NCI-H82 treated with DMSO at 0.1 percent for 48 hours (cell line): ENCODE results near the gene CBR4.
A peak's percentile ranks its signal among the peaks of the same experiment; 100 is the strongest.
"Not testable (repeated sequence)": the region's sequence is repeated elsewhere in the genome, so short reads cannot be mapped to it uniquely, and the experiment has no call there.

Experiments
- DNase-seq: peaks from one replicate; lab custom pipeline; 2025; ENCODE audit not compliant: unreplicated experiment; lab: John Stamatoyannopoulos, UW

Gene CBR4

GRCh38 chr4:169035871-169036620 is 26.0 kb upstream of the CBR4 start:
- not testable (repeated sequence) for DNase-seq

DNA sequence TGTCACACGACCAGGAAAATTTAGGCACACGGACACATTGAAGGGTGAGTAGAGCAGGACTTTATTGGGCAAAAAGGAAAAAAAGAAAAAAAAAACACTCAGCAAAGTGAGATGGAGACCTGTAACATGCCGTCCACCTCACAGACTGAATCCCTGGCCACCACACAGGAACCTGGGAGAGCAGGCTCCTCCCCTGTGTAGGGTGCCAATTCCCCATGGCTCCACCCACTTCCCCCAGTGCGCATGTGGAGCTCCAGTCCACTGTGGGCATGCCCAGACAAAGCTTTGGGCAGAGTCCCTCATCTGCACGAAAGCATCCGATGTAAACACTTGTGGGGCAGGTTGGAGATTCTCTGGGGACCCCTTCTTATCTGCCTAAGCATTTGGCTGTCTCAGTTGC is 23.6 kb upstream of the CBR4 start:
- DNase-seq, result no peak

DNA sequence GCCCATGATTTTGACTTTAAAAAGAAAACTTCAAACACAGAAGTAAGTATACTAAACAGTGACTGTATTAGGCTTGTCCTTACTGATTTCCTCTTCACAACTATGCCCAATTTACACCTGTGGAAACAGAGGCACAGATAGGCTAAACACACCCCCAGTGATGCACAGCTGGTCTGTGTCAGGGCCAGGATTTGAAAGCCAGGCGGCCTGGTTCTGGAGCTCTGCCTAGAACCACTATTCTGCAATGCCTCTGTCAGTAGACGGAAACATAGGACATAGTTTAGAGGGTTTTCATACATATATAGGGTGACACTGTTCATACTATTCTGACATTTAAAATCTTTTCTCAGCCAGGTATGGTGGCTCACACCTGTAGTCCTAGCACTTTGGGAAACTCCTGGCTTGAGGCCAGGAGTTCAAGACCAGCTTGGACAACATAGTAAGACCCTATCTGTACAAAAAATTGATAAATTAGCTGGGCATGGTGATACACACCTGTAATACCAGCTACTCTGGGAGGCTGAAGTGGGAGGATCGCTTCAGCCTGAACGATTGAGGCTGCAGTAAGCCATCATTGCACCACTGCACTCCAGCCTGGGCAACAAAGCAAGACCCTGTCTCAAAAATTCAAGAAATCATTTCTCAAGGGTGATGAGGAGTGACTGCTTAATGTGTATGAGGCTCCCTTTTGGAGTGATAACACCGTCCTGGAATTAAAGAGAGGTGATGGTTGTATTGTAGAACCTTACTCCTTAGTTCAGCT is 23.0 kb upstream of the CBR4 start:
- no peak for DNase-seq

- DNase-seq, result no peak
Measured at GRCh38 chr4:169032194-169032593, 22.1 kb upstream of the CBR4 start.

DNA sequence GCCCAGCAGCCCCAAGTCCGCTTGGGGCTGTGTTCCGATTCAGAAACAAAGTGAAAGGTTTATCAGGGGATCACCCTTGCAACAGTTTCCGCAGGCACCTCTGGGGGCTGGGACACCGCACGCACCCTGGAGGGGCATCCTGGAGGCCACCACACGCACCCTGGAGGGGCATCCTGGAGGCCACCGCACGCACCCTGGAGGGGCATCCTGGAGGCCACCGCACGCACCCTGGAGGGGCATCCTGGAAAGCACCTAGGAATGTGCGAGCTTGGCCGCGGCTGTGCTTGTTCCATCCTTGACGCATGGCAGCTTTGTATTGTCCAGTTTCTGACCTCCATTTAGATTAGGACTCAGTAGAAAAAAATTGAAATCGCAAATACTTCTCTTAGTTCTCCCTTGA is 21.3 kb upstream of the CBR4 start:
- no peak for DNase-seq

GRCh38 chr4:169030562-169030982 is 20.5 kb upstream of the CBR4 start:
- DNase-seq, result no peak

GRCh38 chr4:169029947-169030346 is 19.9 kb upstream of the CBR4 start:
- no peak for DNase-seq

GRCh38 chr4:169027663-169028062 is 17.6 kb upstream of the CBR4 start:
- DNase-seq, result no peak

GRCh38 chr4:169025184-169025583 is 15.1 kb upstream of the CBR4 start:
- DNase-seq, result no peak

DNA sequence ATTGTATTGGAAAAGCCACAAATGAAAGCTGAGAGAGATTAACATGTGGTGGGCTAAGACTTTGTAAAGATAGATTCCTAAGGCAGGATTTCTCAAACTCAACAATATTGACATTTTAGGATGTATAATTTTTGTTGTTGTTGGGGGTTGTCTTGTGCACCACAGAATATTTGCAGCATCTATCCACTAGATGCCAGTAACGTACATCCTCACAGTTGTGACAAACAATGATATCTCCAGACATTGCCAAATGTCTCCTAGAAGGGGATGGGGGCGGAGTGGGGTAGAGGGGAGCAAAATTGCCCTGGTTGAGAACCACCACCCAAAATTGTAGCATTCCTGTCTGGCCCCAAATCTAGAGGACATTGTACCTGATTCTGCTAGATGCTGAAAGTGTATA is 14.7 kb upstream of the CBR4 start:
- peak; percentile 9 for DNase-seq

- DNase-seq, result no peak
Measured at GRCh38 chr4:169018406-169018805, 8.4 kb upstream of the CBR4 start.

GRCh38 chr4:169017971-169018370 is 7.9 kb upstream of the CBR4 start:
- DNase-seq, result peak; percentile 82

DNA sequence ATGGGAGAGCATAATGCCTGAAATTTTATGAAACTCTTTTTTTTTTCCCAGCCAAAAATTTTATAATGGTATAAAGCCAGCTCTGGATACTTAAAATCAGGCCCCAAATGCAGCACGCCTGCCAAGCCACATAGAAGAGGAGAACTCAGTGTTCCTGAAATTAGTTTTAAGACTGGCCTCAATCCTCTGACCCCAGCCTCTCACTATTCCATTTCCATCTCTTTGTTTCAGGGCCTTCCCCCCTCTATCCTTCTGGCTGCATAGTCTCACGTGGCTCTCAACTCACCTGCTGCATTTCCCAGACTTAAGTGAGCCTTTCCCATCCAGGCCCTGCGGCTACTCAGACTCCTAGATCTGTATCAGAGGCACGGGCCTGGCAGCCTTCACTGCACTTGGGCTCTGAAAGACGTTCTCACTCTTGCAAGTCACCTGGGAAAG is 5.2 kb upstream of the CBR4 start:
- no peak for DNase-seq

- DNase-seq, result no peak
Measured at GRCh38 chr4:169014586-169014985, 4.5 kb upstream of the CBR4 start.

- no peak for DNase-seq
Measured at GRCh38 chr4:169013396-169013795, 3.3 kb upstream of the CBR4 start.

DNA sequence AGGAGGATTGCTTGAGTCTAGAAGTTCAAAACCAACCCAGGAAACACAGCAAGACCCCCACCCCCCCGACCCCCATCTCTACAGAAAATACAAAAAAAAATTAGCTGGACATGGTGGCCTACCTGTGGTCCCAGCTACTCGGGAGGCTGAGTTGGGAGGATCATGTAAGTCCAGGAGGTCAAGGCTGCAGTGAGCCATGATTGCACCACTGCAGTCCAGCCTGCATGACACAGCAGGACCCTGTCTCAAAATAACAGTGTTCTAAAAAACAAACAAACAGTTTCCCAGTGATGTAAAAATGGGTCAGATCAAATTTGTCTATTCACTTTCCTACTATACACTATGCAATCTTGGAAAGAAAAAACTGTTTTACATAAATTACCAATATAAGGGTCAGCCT is 2.0 kb upstream of the CBR4 start:
- DNase-seq, result no peak

- DNase-seq, result peak; percentile 14
Measured at GRCh38 chr4:169009286-169010124, 550 bp downstream of the CBR4 start.

DNA sequence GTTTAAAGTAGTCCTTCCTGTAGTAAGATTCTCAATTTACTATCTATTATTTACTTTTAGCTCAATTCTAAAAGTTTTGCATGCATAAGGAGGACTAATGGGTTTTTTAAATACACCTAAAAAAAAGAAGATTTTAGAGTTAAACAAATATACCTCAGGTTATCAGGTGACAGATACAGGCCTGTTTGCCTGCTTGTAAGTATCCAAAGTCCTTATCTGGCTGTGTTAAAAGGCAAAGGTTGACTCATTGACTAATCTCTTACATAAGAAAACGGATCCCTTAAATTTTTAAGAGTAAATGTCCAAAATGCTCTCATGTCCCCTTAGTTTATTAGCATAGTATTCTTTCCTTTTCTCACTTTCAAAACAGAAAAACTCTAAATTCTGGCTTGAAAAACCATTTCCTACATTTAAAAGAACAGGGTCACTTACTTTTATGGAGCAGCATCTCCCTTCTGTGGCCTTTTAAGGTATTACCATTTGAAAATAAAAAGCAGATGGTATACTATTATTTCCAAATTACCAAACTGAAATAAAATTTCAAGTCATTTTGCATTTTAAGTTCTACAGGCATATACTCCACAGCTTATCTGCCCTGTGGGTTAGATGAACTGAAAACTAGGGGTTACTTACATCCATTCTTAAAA is 4.5 kb downstream of the CBR4 start:
- DNase-seq, result no peak

DNA sequence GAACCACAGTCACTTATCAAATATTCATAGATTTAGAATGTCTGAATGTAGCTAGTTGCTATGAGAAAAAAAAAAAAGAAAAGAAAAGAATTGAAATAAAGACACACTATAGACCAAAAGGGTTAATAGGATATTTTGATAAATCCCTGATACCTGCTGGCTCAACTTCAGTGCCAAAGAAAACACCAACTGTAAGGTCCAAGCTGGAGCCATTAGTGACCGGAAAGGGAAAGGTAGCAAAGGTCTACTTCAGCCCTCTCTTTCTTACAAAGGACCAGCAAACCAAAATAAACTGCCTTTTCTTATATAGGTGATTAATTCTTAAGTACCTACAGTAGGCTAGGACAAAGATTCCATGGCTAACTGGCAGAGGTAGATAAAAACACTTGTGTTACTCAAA is 9.7 kb downstream of the CBR4 start:
- no peak for DNase-seq

DNA sequence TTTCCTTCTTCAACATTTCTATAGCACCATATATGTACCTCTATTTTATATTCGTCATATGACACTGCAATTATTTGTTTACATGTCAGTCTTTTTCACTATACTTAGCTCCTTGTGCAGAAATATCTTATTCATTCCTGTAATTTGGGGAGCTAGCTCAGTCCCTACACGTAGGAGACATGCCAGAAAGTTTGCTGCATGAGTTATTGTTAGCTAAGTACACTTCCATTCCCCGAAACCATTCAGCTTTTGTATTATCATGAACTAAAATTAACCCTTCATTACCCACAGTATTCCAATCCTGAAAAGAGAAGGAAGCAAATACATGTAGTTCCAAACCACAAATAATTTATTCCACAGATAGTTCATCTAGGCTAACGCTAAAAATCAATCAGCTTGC is 10.2 kb downstream of the CBR4 start:
- DNase-seq, result no peak

DNA sequence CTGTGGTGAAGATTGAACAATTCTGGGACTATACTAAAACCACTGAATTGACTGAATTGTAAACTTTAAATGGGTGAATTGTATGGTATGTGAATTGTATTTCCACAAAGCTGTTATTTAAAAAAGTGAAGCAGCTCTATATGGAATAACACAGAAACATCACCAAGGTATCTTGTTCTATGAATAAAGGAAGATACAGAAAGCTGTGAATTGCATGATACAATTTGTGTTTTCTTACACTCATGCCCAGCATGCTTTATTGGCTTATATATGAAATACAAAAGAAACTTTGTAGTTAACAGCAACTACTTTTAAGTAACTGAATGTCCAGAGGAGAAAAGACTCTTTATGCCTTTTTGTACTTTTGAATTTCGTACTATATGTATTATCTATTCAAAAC is 11.5 kb downstream of the CBR4 start:
- no peak for DNase-seq
